Head of caudate nucleus (tissue), 42 donors: ENCODE data around the gene KRT83.
A peak's percentile ranks its signal among the peaks of the same experiment; 100 is the strongest.
"Not testable (repeated sequence)": the region's sequence is repeated elsewhere in the genome, so short reads cannot be mapped to it uniquely, and the experiment has no call there.

ENCODE experiments used
- DNase-seq, 42 donors: peaks; one replicate each; pipeline versions ENCODE4 v3.0.0 to v3.0.0-alpha.2; 2020 to 2021; ENCODE audit warnings: mixed read lengths in 7 of 42
- intact Hi-C: fragments of 100-400 bp; cut with DNase I; formaldehyde crosslinking; loops from one replicate; pipeline ENCODE4 v1.15.0; 2022

The KRT83 gene

GRCh38 chr12:52300796-52301691, 20.2 kb downstream of the KRT83 start:
- intact Hi-C loops = no loop called here
- DNase-seq = no peak

DNA sequence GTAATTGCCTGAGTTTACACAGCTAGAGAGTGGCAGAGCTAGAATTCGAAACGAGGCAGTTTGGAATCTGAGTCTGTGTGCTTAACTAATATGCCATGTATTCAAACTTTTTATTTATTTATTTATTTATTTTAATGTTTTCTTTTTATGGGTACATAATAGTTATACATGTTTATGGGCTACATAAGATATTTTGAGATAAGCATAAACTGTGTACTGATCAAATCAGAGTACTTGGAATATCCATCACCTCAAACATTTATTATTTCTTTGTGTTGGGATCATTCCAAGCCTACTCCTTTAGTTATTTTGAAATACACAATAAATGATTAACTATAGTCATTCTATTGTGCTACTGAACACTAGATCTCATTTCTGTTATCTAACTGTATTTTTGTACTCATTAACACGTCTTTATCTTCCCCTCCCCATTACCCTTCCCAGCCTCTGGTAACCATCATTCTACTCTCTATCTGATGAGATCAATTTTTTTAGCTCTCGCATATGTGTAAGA, 22.5 kb downstream of the KRT83 start:
- no peak for DNase-seq
- intact Hi-C loops = no loop called here

DNA sequence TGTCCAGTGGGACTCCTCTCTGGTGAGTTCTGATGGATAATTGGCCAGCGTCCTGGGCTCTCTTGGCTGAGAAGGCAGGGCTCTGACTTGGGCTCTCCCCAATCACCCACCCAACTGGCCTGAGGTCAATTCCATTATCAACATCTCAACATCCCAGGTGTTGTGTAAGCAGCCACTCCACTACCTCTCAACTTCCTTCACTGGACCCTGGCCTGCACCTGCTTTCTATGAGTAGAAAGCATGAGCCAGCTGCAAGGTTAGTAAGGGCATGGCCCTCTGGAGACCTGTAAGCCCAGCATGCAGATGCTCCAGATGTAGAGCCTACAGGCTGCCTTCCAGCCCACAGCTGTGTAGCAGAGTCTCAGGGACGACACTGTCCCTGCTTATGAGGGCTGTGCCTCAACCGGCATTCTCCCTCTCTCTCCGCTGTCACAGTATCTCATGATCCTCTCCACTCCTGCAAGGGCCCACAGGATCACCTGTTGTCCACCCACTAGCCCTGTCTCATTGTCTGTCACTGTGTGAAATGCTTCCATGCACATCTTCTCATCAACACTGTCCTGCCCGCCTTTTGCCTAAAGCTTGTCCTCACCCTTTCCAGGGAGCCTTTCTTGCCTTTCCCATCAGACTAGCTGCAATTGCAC, 24.5 kb downstream of the KRT83 start:
- intact Hi-C loops = no loop called here
- DNase-seq = peak in 3 of 42 donors; percentile 2 to 9 (median 7)

DNA sequence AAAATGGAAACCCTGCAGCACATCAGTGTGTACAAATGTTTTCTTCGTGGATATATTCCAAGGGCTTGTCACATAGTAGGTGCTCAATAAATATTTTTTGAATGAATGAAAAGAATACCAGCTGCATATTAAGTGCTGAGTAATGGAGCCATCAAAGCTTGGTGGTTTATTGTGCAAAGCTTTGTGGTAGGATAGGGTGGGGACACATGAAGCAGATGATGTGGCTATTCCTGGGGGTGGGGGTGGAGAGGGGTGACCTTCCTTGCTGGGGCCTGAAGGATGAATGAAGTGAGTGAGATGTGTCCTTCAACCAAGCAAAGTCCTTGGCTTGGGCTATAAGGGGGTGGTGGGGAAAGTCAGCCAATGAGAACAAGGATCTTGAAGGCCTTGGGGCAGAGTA, 25.5 kb downstream of the KRT83 start:
- intact Hi-C loops = no loop called here
- no peak for DNase-seq

- intact Hi-C loops = no loop called here
- no peak for DNase-seq
Measured at GRCh38 chr12:52294803-52295202, 26.4 kb downstream of the KRT83 start.

DNA sequence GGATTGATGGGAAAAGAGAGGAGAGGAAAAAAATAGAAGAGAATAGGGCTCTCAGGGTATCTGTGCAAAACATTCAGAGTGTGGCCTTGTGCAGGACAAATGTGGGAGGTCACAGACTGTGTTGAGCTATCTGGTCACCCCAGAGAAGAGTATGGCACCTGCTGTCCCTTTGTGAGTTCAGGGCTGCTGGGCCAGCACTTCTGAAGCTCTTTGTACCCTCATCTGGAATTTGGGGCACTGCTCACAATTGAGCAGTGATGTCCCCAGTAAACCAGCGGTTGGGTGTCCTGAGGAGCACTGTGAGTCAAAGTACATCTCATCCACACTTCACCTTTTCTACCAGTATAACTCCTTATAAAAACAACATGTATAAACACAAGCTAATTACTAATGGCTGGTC, 27.3 kb downstream of the KRT83 start:
- intact Hi-C loops = no loop called here
- peak in 2 of 42 donors; percentile 4 to 19 for DNase-seq

DNA sequence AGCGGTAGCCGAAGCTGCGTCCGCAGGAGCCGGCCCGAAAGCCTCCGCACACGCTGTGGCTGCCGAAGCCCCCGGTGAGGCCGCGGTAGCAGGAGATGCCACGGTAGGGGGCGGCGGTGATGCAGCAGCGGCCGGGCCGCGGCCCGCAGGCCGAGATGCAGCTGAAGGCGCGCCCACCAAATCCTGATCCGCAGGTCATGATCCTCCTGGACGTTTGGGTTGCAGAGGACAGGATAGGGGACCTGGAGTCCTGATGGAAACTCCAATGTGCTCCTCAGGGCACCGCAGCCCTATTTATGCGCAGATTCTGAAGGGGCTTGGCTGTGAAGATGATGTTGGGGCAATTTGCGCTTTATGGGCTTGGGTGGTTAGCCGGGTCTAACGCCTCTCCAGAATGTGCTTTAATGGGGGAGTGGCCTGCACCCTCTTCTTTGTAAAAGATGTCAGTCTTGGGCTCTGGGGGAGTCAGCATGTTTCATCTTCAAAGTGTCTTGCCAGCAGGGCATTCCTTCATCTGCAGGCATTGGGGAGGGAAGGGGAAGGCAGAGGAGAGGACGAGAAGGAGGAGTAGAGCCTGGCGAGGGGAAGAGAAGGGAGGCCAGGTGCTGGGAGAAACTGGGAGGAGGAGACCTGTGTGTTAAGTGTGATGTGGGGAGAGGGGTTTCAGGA, 29.8 kb downstream of the KRT83 start, which contains the start of gene KRT81:
TSS of gene KRT81 (minus strand) at position 268 of the 669 bp plus-strand sequence. CDS start at position 199, 69 bp downstream.
- DNase-seq = peak in 3 of 42 donors; percentile 12 to 24 (median 24)
- intact Hi-C loops = no loop called here

GRCh38 chr12:52290483-52291134, 30.6 kb downstream of the KRT83 start:
- DNase-seq, intact Hi-C loops: not testable (repeated sequence)

DNA sequence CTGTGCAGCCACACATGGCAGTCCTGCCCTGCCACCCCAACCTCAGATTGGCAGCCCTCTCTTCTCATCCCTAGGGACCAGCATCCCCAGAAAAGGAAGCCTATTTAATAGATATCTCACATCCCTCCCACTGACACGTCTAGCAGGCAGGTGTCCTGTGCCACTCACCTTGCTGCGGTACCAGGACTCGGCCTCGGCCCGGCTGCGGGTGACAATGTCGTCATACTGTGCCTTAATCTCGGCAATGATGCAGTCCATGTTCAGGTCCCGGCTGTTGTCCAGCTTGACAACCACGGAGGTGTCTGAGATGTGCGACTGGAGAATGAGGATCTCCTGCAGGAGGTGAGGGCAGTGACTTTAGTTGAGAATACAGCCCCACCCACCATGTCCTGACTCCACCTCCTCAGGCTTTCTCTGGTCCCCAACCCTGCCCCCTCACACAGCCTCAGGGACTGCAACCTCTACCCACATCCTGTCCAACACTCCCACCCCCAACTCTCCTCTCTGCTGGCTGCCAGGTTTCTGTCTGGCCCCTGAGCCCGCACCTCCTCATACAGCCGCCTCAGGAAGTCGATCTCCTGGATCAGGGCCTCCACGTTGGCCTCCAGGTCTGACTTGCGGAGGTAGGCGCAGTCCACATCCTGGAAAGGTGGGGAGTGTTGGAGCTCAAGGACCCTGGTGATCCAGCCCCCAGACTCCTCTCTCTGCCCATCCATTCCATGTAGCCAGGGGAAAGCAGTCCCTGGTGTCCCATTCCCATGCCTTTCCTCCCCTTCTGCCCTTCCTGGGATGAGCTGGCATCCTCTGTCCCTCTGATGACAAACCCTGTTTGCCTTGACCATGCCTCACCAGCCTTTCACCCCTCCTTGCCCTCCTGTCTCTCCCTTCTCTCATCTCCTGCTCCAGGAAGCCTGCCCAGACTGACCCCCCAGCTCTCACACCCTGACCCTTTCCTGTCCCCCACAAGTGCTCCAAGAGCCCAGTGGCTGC, 33.1 kb downstream of the KRT83 start:
- DNase-seq = peak in 4 of 42 donors; percentile 4 to 28 (median 20)
- intact Hi-C loops = not testable (repeated sequence)

DNA sequence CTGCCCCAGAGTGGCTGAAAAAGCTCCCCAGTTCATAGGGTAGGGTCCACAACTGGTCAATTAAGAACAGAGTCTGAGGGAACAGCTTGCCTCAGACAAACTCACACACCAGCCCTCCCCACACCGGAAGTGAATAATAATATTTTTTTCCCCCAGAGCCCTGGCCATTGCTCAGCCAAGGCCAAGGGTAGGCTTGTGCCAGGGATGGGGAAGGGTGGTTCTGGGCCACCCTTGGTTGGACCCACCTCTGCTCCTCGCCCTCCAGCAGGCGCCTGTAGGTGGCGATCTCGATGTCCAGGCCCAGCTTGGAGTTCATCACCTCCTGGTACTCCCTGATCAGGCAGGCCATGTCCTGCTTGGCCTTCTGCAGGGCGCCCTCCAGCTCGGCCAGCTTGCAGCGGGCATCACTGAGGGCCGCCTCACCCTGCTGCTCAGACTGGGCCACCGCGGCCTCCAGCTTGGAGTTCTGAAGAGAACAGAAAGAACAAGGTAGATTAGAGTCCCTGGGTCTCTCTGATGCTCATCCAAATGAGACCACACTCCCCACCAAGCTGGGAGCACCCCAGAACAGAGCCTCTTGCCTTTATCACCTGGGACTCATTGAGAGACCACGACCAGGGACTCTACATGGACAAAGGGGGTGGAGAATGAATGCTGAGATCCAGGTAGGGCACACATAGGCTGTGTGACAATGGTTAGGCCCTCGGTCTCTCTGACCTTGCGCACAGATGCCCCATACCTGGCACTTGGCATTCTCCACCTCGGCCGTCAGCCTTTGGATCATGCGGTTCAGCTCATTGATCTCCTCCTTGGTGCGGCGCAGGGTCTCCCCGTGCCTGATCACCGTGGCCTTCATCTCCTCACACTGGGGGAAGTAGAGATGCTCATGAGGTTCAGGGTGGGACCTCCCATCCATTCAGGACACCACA, 34.1 kb downstream of the KRT83 start:
- intact Hi-C loops = not testable (repeated sequence)
- peak in 4 of 42 donors; percentile 7 to 19 (median 16) for DNase-seq

DNA sequence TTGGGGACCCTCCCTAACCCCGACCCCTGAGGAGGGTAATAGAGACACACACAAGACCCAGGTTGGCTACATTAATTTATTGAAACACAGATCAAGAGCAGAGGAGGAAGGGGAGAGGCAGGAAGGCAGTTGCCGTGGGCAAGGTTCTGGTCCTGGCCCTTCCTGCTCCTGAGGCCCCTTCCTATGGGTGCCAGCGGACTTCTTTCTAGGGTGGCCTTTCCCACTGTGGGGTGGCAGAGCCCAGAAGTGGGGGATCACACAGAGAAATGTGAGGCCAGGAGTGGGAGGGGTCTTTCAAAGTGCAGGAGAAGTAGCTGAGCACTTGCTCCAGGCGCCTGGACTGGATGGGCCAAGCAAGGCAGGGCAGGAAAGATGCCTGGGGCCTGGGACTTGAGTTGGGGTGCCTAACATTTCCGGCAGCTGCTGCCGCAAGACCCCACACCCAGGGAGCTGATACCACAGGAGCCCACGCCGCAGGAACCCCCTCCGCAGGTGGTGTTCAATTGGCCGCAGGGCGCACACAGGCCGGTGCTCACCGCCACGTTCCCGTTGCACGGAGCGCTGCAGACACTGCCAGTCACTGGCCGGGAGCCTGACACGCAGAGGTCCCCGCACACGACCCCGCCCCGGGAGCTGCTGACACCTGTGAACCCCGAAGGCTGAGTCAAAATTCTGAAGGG, 35.2 kb downstream of the KRT83 start:
- DNase-seq = peak in 3 of 42 donors; percentile 18 to 28 (median 23)
- intact Hi-C loops = no loop called here

GRCh38 chr12:52285172-52285745, 35.9 kb downstream of the KRT83 start:
- intact Hi-C loops = no loop called here
- DNase-seq = peak in 1 of 42 donors; percentile 10

- intact Hi-C loops = no loop called here
- peak in 2 of 42 donors; percentile 19 to 22 for DNase-seq
Measured at GRCh38 chr12:52284562-52285171, 36.5 kb downstream of the KRT83 start.

- peak in 3 of 42 donors; percentile 8 to 28 (median 18) for DNase-seq
- intact Hi-C loops = no loop called here
Measured at GRCh38 chr12:52280796-52281560, 40.2 kb downstream of the KRT83 start.
